Activated CD8-positive, alpha-beta memory T cell treated with anti-CD3 and anti-CD28 coated beads for 1 hour (primary cell): ENCODE data around the gene PROZ.

Source experiments
- DNase-seq, 2 donors: peaks; one replicate each; pipeline ENCODE4 v3.0.0-alpha.2; 2020; ENCODE audit warnings: low read depth in 1 of 2; ENCODE audit errors: extremely low read depth in 1 of 2

PROZ gene

DNA sequence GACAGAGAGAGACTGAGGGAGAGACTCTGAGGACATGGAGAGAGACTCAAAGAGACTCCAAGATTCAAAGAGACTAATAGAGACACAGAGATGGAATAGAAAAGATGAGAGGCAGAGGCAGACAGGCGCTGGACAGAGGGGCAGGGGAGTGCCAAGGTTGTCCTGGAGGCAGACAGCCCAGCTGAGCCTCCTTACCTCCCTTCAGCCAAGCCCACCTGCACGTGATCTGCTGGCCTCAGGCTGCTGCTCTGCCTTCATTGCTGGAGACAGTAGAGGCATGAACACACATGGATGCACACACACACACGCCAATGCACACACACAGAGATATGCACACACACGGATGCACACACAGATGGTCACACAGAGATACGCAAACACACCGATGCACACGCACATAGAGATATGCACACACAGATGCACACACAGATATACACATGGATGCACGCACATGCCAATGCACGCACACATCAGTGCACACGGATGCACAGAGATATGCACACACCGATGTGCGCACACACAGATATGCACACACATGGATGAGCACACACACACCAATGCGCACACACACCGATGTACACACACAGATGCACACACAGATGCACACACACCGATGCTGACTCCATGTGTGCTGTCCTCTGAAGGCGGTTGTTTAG lies 39.2 kb upstream of the PROZ start:
- no peak for DNase-seq

- DNase-seq: no peak
These were observed 38.6 kb upstream of the PROZ start for GRCh38 chr13:113119822-113120189.

GRCh38 chr13:113120300-113121182 lies 37.9 kb upstream of the PROZ start:
- DNase-seq: no peak

GRCh38 chr13:113121183-113121927 lies 37.1 kb upstream of the PROZ start:
- DNase-seq: no peak

- no peak for DNase-seq
These were observed 36.4 kb upstream of the PROZ start for GRCh38 chr13:113121928-113122471.

DNA sequence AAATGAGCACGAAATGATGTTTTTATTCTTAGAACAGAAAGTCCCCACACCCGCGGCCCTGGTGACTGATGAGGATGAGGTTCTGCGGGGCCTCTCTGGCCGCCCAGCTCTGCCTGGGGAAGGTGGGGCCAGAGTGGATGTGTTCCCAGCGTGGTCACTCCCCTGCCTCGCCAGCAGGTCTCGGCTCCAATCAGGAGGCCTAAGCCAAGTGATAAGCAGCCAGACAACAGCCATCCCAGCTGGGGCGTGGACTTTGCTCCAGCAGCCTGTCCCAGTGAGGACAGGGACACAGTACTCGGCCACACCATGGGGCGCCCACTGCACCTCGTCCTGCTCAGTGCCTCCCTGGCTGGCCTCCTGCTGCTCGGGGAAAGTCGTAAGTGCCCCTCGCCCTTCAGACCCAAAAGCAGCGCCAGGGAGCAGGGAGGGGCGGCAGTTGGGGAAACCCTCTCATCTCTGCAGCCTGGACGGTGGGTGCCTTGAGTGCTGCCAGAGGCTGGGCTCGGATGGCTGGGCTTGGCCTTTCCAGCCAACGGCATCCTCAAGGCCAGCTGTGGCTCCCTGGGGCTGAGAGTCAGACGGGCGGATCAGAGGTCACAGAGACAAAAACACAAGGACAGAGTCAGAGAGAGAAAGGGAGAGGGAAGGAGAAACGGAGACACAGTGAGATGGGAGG lies 35.8 kb upstream of the PROZ start, which contains the start of gene F10:
Gene F10 (plus strand): TSS at position 250 of the 676 bp plus-strand sequence. CDS start 57 bp downstream, at position 307.
- DNase-seq: no peak

DNA sequence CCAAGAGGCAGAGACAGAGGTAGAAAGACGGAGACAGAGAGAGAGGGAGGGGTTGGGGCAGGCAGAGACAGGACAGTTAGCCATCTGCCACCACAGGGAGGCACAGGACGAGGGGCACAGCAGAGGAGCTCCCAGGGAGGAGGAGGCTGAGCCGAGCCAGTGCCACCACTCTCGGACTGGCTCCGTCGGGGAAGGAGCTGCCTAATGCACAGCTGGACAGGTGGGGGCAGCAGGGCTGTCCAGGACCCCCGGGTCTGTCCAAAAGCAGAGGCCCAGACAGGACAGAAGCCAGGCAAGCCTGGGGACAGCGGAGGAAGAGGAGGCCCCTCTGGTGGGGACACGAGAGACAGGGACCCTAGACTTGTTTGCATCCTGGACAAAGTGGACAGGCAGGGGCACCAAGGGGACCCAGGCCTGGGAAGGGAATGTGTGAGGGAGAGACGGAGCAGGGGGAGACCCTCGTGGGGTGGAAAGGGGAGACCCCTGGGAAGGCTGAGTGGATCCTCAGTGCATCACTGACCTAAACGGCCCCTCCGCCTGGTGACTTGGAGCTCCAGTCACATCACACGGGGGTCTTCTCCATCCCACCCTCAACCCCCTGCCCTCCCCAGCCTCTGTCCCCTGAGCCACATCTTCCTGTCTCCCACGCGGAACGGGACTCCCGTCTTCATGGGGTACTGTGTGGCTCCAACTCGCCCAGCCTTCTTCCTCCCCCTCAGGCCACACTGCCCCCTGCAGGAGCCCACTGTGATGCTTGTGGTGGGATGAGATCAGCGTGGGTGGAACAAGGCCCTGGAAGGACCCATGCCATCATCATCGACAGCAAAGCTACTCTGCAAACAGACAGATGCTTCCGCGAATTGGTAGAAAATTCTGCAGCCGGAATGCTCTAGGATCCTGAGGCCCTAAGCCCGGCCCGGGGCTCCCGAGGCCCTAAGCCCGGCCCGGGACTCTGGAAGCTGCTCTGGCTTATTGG lies 34.9 kb upstream of the PROZ start:
- DNase-seq: no peak

DNA sequence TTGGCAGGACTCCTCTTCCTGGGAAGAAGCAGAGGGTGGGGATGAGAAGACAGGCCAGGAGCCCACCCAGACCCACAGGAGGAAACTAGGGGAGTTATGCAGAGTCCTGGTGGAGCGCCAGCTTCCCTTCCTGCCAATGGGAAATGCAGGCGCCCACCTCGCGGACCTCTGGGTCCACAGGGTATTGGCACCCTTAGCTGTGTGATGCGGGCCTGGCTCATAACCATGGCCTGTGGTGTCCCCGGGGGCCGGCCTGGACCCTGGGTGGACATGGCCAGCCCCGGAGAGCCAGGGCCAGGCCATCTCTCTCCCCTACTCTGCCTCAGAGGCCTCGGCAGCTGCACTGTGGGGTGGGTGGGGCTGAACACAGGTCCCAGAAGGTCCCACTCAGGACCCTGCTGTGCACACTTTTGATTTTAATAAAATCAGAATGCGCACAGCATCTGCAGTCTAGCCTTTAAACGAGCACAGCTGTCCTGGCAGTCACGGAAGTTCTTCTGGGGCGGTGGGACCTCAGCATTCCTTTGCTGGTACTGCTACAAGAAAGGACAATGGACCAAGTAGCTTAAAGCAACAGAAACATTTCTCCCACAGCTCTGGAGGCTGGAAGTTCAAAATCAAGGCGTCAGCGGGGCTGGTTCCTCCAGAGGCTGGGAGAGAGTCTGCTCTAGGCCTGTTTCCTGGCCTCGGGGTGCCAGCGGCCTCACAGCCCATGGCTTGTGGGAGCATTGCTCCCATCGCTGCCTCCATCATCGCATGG lies 34.1 kb upstream of the PROZ start:
- DNase-seq: no peak

DNA sequence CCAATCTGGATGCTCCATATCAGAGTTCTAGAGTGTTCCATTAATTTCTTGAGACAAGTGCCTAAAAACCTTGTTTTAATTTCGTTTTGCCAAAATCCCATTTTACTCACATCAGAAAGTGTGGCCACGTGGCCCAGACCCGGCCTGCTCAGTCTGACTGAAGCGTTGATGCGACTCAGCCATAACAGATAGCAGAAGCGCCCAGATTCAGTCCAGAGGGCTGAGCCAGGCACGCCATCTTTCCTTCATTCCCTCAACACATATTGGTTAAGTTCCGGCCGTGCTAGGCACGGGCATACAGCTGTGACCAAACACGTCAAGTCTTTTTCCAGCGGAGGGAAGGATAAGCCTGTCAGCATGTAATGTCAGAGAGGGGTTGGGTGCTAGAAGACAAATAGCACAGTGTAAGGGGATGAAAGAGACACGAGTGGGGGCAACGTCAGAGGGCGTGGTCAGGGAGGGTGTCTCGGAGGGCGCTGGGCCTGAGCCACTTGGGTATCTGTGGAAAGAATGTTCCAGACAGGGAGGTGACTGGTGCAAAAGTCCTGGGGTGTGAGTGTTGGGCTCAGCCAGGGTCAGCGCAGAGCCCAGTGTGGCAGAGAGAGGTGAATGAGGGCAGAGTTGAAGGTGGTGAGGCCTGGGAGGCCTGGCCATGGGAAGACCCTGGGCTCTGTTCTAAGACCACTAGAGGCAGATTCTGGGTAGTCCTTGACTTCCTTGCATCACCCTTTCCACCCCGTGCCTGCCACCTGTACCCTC lies 32.8 kb upstream of the PROZ start:
- DNase-seq: no peak

GRCh38 chr13:113126265-113127150 lies 31.9 kb upstream of the PROZ start:
- no peak for DNase-seq

DNA sequence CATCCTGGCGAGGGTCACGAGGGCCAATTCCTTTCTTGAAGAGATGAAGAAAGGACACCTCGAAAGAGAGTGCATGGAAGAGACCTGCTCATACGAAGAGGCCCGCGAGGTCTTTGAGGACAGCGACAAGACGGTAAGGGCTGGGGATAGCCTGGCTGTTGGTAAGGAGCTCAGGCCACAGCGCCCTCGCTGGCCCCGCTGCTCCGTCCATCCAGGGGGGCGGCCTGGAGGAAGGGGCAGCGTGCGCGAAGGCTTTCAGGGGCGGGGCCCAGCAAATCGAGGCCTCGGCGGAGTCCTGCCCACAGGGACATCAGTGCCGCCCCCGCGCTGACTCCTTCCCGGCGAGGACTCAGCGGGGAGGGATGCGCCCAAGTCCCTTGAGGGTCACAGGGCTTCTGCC lies 29.0 kb upstream of the PROZ start:
- no peak for DNase-seq

GRCh38 chr13:113129921-113130750 lies 28.3 kb upstream of the PROZ start:
- DNase-seq: no peak

GRCh38 chr13:113135281-113135760 lies 23.1 kb upstream of the PROZ start:
- no peak for DNase-seq

GRCh38 chr13:113137691-113138298 lies 20.7 kb upstream of the PROZ start:
- no peak for DNase-seq

DNA sequence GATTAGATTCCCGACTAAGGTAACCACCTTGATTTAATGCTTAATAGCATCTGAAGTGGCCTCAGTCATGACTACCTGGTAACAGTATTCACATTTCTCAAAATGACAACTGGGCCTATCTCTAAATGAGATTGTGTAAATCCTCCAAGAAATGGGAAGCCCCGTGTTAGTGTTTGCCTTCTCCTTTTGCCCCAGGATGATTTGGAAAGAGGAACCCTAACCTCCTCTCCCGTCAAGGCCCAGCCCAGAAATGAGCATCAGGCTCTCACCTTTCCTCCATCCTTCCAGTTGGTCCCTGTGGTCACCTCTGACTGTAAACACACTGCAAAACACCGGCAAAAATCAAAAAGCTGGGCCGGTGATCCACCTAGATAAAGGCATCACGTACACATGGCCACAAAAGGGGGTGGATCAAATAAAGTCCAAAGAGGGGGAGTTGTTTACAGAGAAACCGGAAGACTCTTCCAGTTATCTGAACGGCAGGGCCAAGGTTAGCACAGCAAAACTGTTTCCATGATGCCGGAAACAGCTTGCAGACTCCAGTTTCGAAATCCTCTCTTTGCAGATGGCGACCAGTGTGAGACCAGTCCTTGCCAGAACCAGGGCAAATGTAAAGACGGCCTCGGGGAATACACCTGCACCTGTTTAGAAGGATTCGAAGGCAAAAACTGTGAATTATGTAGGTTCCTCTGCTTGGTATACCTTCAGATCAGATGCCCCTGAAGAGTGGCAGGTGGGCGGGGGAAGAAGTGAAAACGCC lies 19.5 kb upstream of the PROZ start:
- no peak for DNase-seq
